CD4-positive, alpha-beta T cell treated with Interleukin-6 for 4 hours (primary cell): ENCODE data around the gene ADORA3.

Experiments
- DNase-seq: peaks from one replicate; pipeline ENCODE4 v3.0.0-alpha.2; 2020; ENCODE audit warnings: mixed read lengths

Gene ADORA3

GRCh38 chr1:111507411-111508201, 4.2 kb upstream of the ADORA3 start:
- DNase-seq = peak; percentile 78

GRCh38 chr1:111506561-111506960, 3.1 kb upstream of the ADORA3 start:
- no peak for DNase-seq

- peak; percentile 52 for DNase-seq
Measured at GRCh38 chr1:111505641-111506119, 2.2 kb upstream of the ADORA3 start.

- DNase-seq = no peak
Measured at GRCh38 chr1:111504097-111504496, 664 bp upstream of the ADORA3 start.

GRCh38 chr1:111501645-111502044, 1.8 kb downstream of the ADORA3 start:
- no peak for DNase-seq

GRCh38 chr1:111499026-111499785, 4.2 kb downstream of the ADORA3 start:
- DNase-seq = no peak

- no peak for DNase-seq
Measured at GRCh38 chr1:111497592-111497991, 5.8 kb downstream of the ADORA3 start.

- DNase-seq = no peak
Measured at GRCh38 chr1:111496398-111496797, 7.0 kb downstream of the ADORA3 start.

- no peak for DNase-seq
Measured at GRCh38 chr1:111491070-111491469, 12.4 kb downstream of the ADORA3 start.

- no peak for DNase-seq
Measured at GRCh38 chr1:111490220-111490619, 13.2 kb downstream of the ADORA3 start.

- DNase-seq = no peak
Measured at GRCh38 chr1:111489604-111490003, 13.8 kb downstream of the ADORA3 start.

- DNase-seq = no peak
Measured at GRCh38 chr1:111488669-111489068, 14.8 kb downstream of the ADORA3 start.

GRCh38 chr1:111487133-111487532, 16.3 kb downstream of the ADORA3 start:
- DNase-seq = no peak

GRCh38 chr1:111486431-111486830, 17.0 kb downstream of the ADORA3 start:
- no peak for DNase-seq

GRCh38 chr1:111484391-111485026, 18.9 kb downstream of the ADORA3 start:
- no peak for DNase-seq

- no peak for DNase-seq
Measured at GRCh38 chr1:111483876-111484275, 19.6 kb downstream of the ADORA3 start.

GRCh38 chr1:111483166-111483565, 20.3 kb downstream of the ADORA3 start:
- no peak for DNase-seq

GRCh38 chr1:111481387-111482221, 21.8 kb downstream of the ADORA3 start:
- DNase-seq = peak; percentile 76

- no peak for DNase-seq
Measured at GRCh38 chr1:111480674-111481073, 22.8 kb downstream of the ADORA3 start.

GRCh38 chr1:111476761-111477309, 26.6 kb downstream of the ADORA3 start:
- peak; percentile 52 for DNase-seq

- DNase-seq = no peak
Measured at GRCh38 chr1:111476214-111476613, 27.2 kb downstream of the ADORA3 start.

GRCh38 chr1:111475701-111476100, 27.7 kb downstream of the ADORA3 start:
- peak; percentile 25 for DNase-seq
